ENCODE measurements around the gene IGF2. TPM values are rescaled to one million over a fixed set of nuclear protein-coding genes. Genes with fewer than 3 reads are reported as not detected.

The IGF2 gene
- total RNA-seq, 2 donors from 2014 or later, result 0.21 to 0.77 TPM

- ATAC-seq (no peak), DNase-seq (no peak)
- peaks cover 5% of the 10 kb centered on the region for H3K36me3 Mint-ChIP-seq (ENCODE audit: low read depth)
- peaks cover 6% of the 10 kb centered on the region for H3K4me1 Mint-ChIP-seq
- H3K4me3 Mint-ChIP-seq, result no peak overlapping the region
- no peaks in the 10 kb centered on the region for H3K9me3 ChIP-seq (ENCODE audit: control insufficient read depth, low read length, poor library complexity, severe bottlenecking)
- H3K27me3 Mint-ChIP-seq, result peaks cover 37% of the 10 kb centered on the region
- no peak overlapping the region for H3K27ac Mint-ChIP-seq
Measured at GRCh38 chr11:2134022-2135010, 4.9 kb downstream of the IGF2 start.

GRCh38 chr11:2133241-2134021 is 5.8 kb downstream of the IGF2 start:
- Mint-ChIP-seq H3K4me3 (no peak overlapping the region), H3K27me3 (peaks cover 37% of the 10 kb centered on the region), H3K36me3 (ENCODE audit: low read depth) (peaks cover 5% of the 10 kb centered on the region), H3K4me1 (peaks cover 6% of the 10 kb centered on the region), H3K27ac (no peak overlapping the region)
- ATAC-seq, result no peak
- H3K9me3 ChIP-seq (ENCODE audit: control insufficient read depth, low read length, poor library complexity, severe bottlenecking), result no peaks in the 10 kb centered on the region
- peak in 1 of 3 donors; percentile 8 for DNase-seq

GRCh38 chr11:2132874-2133240 is 6.3 kb downstream of the IGF2 start:
- no peak for DNase-seq
- H3K9me3 ChIP-seq (ENCODE audit: control insufficient read depth, low read length, poor library complexity, severe bottlenecking), result no peaks in the 10 kb centered on the region
- Mint-ChIP-seq H3K27me3 (peaks cover 37% of the 10 kb centered on the region), H3K4me3 (no peak overlapping the region), H3K36me3 (ENCODE audit: low read depth) (peaks cover 4% of the 10 kb centered on the region), H3K27ac (no peak overlapping the region), H3K4me1 (peaks cover 4% of the 10 kb centered on the region)
- ATAC-seq, result no peak

- no peak overlapping the region for H3K4me3 Mint-ChIP-seq
- ATAC-seq (no peak), DNase-seq (no peak)
- H3K4me1 Mint-ChIP-seq, result no peaks in the 10 kb centered on the region
- peaks cover 4% of the 10 kb centered on the region for H3K36me3 Mint-ChIP-seq (ENCODE audit: low read depth)
- peaks cover 37% of the 10 kb centered on the region for H3K27me3 Mint-ChIP-seq
- H3K9me3 ChIP-seq (ENCODE audit: control insufficient read depth, low read length, poor library complexity, severe bottlenecking), result no peaks in the 10 kb centered on the region
- no peak overlapping the region for H3K27ac Mint-ChIP-seq
Measured at GRCh38 chr11:2132246-2132645, 6.9 kb downstream of the IGF2 start.

- H3K27me3 Mint-ChIP-seq, result peaks cover 35% of the 10 kb centered on the region
- H3K27ac Mint-ChIP-seq, result no peak overlapping the region
- H3K36me3 Mint-ChIP-seq (ENCODE audit: low read depth), result peaks cover 4% of the 10 kb centered on the region
- H3K9me3 ChIP-seq (ENCODE audit: control insufficient read depth, low read length, poor library complexity, severe bottlenecking), result no peaks in the 10 kb centered on the region
- no peak for DNase-seq
- ATAC-seq, result no peak
- no peak overlapping the region for H3K4me3 Mint-ChIP-seq
- H3K4me1 Mint-ChIP-seq, result no peaks in the 10 kb centered on the region
Measured at GRCh38 chr11:2131371-2132236, 7.6 kb downstream of the IGF2 start.

- H3K36me3 Mint-ChIP-seq (ENCODE audit: low read depth), result no peaks in the 10 kb centered on the region
- no peak overlapping the region for H3K4me3 Mint-ChIP-seq
- DNase-seq, result no peak
- no peak overlapping the region for H3K27ac Mint-ChIP-seq
- H3K27me3 Mint-ChIP-seq, result peaks cover 28% of the 10 kb centered on the region
- H3K9me3 ChIP-seq (ENCODE audit: control insufficient read depth, low read length, poor library complexity, severe bottlenecking), result no peaks in the 10 kb centered on the region
- no peak for ATAC-seq
- H3K4me1 Mint-ChIP-seq, result no peaks in the 10 kb centered on the region
Measured at GRCh38 chr11:2130881-2131352, 8.3 kb downstream of the IGF2 start.

- DNase-seq (no peak), ATAC-seq (no peak)
- Mint-ChIP-seq H3K27me3 (peaks cover 18% of the 10 kb centered on the region), H3K4me1 (no peaks in the 10 kb centered on the region), H3K36me3 (ENCODE audit: low read depth) (no peaks in the 10 kb centered on the region), H3K27ac (no peak overlapping the region), H3K4me3 (no peak overlapping the region)
- no peaks in the 10 kb centered on the region for H3K9me3 ChIP-seq (ENCODE audit: control insufficient read depth, low read length, poor library complexity, severe bottlenecking)
Measured at GRCh38 chr11:2129699-2130366, 9.4 kb downstream of the IGF2 start.

GRCh38 chr11:2129308-2129698 is 9.9 kb downstream of the IGF2 start:
- Mint-ChIP-seq H3K36me3 (ENCODE audit: low read depth) (no peaks in the 10 kb centered on the region), H3K4me1 (no peaks in the 10 kb centered on the region), H3K4me3 (peak overlapping the region; percentile 67), H3K27ac (no peak overlapping the region), H3K27me3 (peaks cover 15% of the 10 kb centered on the region)
- no peaks in the 10 kb centered on the region for H3K9me3 ChIP-seq (ENCODE audit: control insufficient read depth, low read length, poor library complexity, severe bottlenecking)
- ATAC-seq, result no peak
- DNase-seq, result no peak

GRCh38 chr11:2128511-2129307 is 10.5 kb downstream of the IGF2 start:
- Mint-ChIP-seq H3K4me3 (peak overlapping the region; percentile 67), H3K27me3 (peaks cover 11% of the 10 kb centered on the region), H3K36me3 (ENCODE audit: low read depth) (no peaks in the 10 kb centered on the region), H3K4me1 (no peaks in the 10 kb centered on the region), H3K27ac (no peak overlapping the region)
- ATAC-seq, result no peak
- DNase-seq, result no peak
- H3K9me3 ChIP-seq (ENCODE audit: control insufficient read depth, low read length, poor library complexity, severe bottlenecking), result no peaks in the 10 kb centered on the region

- ATAC-seq (no peak), DNase-seq (no peak)
- peaks cover 6% of the 10 kb centered on the region for H3K27me3 Mint-ChIP-seq
- no peak overlapping the region for H3K27ac Mint-ChIP-seq
- no peaks in the 10 kb centered on the region for H3K9me3 ChIP-seq (ENCODE audit: control insufficient read depth, low read length, poor library complexity, severe bottlenecking)
- no peaks in the 10 kb centered on the region for H3K4me1 Mint-ChIP-seq
- no peaks in the 10 kb centered on the region for H3K36me3 Mint-ChIP-seq (ENCODE audit: low read depth)
- H3K4me3 Mint-ChIP-seq, result no peak overlapping the region
Measured at GRCh38 chr11:2128130-2128510, 11.1 kb downstream of the IGF2 start.

GRCh38 chr11:2127482-2128129 is 11.6 kb downstream of the IGF2 start:
- no peak for ATAC-seq
- H3K36me3 Mint-ChIP-seq (ENCODE audit: low read depth), result no peaks in the 10 kb centered on the region
- H3K4me1 Mint-ChIP-seq, result no peaks in the 10 kb centered on the region
- no peaks in the 10 kb centered on the region for H3K9me3 ChIP-seq (ENCODE audit: control insufficient read depth, low read length, poor library complexity, severe bottlenecking)
- H3K27me3 Mint-ChIP-seq, result peaks cover under 1% of the 10 kb centered on the region
- DNase-seq, result no peak
- no peak overlapping the region for H3K27ac Mint-ChIP-seq
- no peak overlapping the region for H3K4me3 Mint-ChIP-seq
